GM18499 (cell line): ENCODE measurements around the gene SOCS1.

Experiments
- ATAC-seq: cut with Tn5 transposase; IDR thresholded peaks from one replicate; pipeline ENCODE4 v1.9.1; 2021; ENCODE audit warnings: moderate number of reproducible peaks; ENCODE audit not compliant: insufficient read depth, unreplicated experiment

Gene SOCS1

GRCh38 chr16:11289202-11289601 is 33.2 kb upstream of the SOCS1 start:
- no peak for ATAC-seq

- ATAC-seq: no peak
These were observed 29.8 kb upstream of the SOCS1 start for GRCh38 chr16:11285842-11286241.

DNA sequence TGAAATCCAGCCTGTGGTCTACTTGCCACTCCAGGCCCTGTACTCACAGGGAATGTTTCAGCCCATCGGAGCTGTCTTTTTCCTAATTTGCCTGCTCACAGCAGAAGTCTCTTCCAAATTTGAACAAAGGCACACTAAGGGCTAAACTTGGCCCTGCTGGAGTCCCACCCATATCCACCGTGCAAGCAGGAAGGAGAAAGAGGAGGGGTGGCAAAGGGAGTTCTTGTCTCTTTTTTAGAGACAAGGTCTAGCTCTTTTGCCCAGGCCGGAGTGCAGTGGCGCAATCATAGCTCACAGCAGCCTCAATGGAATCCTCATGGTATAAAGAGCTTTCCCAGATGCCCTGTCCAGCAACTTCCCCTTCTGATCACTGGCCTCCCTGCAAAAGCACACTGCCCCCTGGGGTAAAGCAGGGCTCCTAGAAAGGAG is 27.8 kb upstream of the SOCS1 start:
- no peak for ATAC-seq

DNA sequence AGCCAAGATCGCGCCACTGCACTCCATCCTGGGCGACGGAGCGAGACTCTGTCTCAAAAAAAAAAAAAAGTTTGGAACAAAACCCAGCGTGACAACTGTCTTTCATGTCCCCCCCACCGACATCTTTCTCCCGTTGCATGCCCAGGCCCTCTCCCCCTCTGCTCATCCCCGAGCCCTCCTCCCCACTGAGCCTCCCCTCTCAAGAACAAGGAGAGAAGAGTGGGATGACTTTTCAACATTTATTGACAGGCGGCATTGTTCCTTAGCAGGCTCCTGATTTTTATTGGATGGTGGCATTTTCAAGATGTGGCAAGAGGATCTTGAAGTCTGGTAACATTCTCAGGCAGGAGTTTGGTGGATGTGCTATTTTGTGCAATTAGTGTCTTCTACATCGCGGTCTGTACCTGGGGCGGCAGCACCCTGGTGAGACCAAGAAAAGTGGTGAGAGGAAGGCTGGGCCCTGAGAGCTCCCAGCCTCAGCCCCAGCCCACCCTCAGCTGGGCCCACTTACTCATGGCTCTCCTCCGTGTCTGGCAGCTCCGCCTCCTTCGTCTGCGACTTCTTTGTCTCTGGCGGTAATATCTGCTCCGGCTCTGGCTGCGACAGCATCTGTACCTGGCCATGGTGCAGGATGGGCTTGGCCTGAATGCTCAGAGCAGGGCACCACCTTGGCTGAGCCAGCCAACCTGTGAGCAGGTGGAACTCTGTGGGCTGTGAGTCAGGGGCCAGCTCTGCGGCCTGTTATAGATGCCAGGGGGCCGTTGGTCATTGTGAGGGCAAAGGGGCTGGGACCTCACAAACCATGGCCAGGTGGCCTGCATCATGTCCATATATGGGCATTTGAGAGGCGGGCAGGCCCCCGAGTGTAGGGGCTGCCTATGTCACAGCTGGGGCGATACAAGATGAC is 24.9 kb upstream of the SOCS1 start, which contains the start of gene PRM1:
Gene PRM1, minus strand, starts transcription at position 715 of the 907 bp plus-strand sequence. Its CDS starts 92 bp downstream, at position 623.
- ATAC-seq: no peak

DNA sequence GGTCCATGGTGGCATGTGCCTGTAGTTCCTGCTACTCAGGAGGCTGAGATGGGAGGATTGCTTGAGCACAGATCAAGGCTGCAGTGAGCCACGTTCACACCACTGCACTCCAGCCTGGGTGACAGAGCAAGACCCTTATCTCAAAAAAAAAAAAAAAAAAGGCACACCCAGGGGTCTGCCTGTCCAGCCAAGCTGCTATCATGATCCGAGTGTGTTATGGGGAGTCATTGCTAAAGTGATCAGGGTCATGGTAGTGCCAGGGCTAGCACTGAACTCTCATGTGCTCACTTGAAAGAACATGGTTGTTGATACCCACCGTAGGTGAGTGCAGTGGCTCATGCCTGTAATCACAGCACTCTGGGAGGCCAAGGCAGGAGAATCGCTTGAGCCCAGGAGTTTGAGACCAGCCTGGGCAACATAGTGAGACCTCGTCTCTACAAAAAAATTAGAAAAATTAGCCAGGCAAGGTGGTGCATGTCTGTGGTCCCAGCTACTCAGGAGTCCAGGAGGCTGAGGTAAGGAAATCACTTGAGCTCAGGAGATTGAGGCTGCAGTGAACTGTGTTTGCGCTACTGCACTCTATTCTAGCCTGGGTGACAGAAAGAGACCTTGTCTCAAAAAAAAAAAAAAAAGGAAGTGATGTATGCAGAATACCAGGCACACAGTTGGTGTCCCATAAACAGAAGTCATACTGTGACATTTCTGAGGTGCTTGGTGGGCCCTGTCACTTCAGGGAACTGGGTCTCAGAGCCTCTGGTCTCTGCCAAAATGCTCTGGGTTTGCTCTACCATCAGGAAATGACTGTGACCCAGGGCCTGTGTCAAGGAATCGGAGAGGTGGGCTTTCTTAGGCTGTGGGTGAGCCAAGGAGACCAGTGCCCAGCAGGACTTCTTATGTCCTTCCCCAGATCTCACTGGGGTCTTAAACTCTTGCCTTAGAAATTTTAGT is 23.0 kb upstream of the SOCS1 start:
- ATAC-seq: no peak

DNA sequence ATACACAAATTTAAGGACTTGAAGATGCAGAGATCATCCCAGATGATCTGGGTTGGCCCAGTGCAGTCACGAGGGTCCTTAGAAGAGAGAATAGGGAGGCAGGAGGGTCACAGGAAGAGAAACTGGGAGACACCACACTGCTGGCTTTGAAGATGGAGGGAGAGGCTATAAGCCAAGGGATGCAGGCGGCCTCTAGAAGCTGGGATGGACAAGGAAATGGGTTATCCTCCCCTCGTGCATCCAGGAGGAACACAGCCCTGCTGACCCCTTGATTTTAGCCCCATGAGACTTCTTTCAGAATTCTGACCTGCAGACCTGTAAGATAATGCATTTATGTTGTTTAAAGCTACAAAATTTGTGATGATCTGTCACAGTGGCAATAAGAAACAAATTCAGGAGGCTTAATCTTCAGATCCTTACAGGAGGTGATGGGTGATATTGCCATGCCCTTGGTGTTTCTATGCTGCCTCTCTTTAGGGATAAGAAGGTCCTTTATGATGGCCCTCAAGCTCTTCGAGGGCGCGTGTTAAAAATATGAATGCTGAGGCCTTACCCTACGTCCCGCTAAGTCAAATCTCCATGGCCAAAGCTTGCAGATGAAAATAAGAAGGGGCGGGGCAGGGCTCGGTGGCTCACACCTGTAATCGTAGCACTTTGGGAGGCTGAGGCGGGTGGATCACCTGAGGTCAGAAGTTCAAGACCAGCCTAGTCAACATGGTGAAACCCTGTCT is 21.8 kb upstream of the SOCS1 start:
- ATAC-seq: no peak

DNA sequence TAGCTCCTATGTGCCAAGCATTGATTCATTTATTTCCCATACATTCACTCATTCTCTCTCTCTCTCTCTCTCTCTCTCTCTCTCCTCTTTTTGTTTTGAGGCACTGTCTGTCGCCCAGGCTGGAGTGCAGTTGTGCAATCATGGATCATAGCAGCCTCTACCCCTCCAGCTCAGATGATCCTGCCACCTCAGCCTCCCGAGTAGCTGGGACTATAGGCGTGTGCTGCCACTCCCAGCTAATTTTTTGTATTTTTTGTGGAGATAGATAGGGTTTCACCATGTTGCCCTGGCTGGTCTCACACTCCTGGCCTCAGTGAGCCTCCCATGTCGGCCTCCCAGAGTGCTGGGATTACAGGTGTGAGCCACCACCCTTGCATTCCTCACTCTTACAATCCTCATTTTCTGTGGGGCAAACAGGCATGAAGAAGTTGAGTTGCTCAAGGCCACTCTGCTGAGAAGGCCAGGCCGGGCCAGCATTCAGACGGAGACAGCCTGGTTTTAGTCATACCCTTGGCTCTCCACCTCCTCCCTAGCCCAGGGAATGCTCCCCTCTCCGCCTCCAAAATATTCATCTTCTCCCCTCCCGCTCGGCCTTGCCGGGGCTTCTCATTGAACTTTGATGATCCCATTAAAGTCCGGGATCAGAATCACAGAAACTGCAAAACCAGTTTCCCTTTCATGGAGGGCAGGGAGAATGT is 21.0 kb upstream of the SOCS1 start:
- ATAC-seq: no peak

DNA sequence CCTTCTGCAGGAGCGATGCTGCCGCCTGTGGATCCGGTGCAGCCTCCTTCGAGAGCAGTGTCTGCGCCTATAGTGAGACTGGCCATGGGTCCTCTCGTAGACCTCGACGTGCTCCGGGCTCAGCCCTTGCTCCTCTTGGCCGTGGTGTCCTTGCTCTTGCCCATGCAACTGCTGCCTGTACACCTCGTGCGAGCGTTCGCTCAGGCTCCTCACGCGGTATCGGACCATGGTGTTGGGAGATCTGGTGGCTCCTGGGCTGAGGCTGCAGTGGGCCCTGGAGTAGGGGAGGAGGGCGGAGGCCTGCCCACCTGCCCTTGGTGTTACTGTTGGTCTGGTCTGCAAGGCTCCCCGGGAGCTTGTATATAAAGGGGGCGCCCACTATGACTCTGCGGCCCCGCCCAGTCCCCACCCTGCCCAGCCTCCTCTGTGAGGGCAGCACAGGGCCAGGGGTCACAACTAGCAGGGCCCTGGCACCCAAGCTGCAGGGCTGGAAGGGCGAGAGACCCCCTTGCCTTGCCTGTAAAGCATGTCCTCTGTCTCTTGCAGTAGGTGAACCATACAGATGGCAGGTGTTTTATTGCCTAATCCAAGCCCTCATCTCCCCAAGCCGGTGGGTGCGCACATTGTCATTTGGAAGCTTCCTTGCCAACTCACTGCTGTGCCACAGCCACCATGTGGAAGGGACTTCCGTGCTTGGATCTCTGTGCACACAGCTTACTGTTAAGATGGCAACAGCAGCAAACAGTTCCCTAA is 20.3 kb upstream of the SOCS1 start, which contains the start of gene PRM2:
Gene PRM2, minus strand, starts transcription at position 338 of the 753 bp plus-strand sequence. Its CDS starts 110 bp downstream, at position 228.
- ATAC-seq: no peak

DNA sequence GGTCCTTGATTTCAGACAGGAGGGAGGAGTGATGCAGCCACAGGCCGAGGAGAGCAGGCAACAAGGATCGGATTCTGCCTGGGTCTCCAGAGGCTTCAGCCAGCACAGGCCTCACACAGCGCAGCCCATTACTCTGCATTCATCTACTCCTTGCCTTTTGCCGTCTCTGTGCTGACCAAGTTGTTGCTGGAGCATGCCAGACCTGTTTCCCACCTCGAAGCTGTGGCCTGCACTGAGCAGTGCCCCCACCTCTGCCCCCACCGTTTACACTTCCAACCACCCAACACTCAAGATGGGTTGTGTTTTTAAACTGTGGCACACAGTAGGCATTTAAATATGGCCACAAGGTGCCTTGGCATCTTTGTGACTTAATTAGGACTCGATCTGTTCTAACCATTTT is 19.0 kb upstream of the SOCS1 start:
- no peak for ATAC-seq

DNA sequence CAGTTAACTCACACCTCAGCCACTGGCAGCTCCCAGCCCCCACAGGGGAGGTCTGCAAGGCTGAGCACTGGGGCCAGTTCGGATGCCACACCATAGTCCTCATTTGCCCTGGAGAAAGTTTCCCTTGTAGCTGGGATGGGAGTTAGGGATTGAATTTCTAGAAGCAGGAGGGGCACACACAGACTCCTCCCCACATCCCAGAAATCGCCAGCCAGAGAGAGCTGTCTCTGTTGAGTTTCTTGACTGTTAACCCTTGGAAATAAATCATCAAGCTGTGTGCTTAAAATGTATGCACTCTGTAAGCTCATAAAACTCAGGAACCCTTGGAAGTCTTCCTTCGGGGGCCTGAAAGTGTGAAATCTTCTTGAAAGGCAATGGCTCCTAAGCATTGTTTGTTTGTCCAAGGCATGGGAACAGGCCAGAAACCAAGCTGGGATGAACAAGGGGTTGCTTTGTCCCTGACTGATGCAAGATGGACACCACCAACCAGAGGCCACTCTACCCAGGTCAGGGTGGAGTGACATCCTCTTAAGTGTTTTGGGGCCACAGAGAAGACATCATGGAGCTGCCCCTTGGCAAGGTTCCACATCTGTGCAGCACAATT is 17.8 kb upstream of the SOCS1 start:
- no peak for ATAC-seq

DNA sequence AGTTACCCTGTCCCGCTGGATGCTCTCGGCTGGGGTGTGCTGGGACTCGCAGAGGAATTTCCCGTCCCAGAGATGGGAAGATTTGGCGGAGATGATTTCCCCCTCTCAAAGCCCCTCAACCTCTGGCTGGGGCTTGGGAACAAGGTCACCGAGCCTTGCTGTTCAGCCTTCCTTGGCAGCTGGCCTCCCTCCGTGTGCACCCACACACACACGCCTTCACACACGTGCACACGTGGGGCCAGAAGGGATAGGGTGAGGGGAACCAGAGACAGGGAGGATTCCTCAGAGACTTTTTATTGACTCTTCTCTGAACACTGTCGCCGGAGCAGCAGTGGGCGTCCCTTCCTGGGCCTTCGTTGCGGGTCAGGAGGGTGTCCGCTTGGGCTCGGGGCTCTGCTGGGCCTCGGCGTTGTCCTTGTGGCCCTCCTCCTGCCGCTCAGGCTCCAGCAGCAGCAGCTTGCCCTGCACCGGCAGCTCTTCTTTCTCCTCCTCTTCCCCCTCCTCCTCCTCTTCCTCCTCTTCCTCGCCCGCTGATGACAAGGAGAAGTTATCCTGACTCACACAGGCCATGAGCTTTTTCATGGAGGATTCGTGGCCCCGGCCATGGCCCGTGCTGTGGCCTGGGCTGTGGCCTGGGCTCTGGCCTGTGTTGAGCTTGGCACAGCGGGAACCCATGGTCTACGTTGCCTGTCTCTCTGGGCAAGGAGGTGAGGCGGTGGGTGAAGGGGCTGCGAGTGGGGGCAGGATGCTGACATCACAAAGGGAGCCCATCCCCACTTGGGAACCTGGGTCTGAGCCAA is 17.1 kb upstream of the SOCS1 start, which contains the start of gene PRM3:
Gene PRM3, minus strand, starts transcription at position 709 of the 800 bp plus-strand sequence. Its CDS starts 34 bp downstream, at position 675.
- no peak for ATAC-seq

GRCh38 chr16:11272484-11272883 is 16.5 kb upstream of the SOCS1 start:
- no peak for ATAC-seq

- ATAC-seq: no peak
These were observed 15.6 kb upstream of the SOCS1 start for GRCh38 chr16:11271610-11272009.

DNA sequence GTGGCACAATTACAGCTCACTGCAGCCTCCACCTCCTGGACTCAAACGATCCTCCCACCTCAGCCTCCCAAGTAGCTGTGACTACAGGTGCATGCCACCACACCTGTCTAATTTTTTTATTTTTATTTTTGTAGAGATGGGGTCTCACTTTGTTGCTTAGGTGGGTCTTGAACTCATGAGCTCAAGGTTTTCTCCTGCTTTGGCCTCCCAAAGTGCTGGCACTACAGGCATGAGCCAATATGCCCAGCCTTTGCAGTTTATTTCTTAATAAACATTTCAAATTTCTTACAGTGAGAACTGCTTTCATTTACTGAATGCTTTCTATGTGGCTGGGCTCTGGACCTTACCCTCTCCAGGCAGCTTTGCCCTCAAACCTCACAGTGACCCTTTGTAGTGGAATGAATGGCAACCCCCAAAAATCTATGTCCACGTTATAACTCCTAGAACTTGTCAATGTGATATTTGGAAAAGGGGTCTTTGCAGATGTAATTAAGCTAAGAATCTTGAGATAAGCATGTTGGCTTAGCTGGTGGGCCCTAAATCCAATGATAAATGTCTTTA is 14.7 kb upstream of the SOCS1 start:
- ATAC-seq: no peak

GRCh38 chr16:11268921-11269375 is 12.9 kb upstream of the SOCS1 start, which contains the start of gene TNP2:
Gene TNP2, minus strand, starts transcription at chr16:11269325. Its CDS starts 63 bp downstream, at chr16:11269262.
- no peak for ATAC-seq

DNA sequence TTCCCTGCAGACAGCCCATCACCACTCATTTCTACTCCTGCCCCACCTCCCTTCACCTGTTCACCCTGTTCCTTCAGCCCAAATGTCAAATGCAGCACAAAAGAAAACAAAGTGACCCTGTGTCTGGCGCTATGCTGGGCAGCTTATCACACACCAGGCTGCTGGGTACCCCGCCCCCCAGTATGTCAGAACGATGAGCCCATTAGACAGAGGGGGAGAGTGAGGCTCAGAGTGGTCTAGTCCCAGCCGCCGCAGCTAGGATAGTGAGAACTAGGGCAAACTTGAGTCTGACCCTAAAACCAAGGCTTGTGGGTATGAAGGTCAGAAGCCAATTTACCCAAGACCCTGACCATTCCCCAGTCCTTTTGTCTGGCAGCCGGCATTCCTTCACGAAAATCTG is 9.1 kb upstream of the SOCS1 start:
- no peak for ATAC-seq
